ENCODE data around the gene CCL3. TPM values are rescaled to one million over a fixed set of nuclear protein-coding genes. Genes with fewer than 3 reads are reported as not detected.

The CCL3 gene
- total and polyA plus RNA-seq, 2 experiments from 2014 or later: not detected

GRCh38 chr17:36070427-36070826 lies 19.5 kb downstream of the CCL3 start:
- Mint-ChIP-seq H3K4me3 (no peak overlapping the region), H3K9me3 (no peaks in the 10 kb centered on the region), H3K27me3 (ENCODE audit: insufficient read depth, low read depth, poor library complexity) (no peaks in the 10 kb centered on the region), H3K4me1 (no peaks in the 10 kb centered on the region; the same call in 2 of the 3 replicates), H3K36me3 (ENCODE audit: low read depth) (no peaks in the 10 kb centered on the region; the same call in 2 of the 3 replicates), H3K27ac (no peak overlapping the region)
- no peak overlapping the region for H3K4me3 ChIP-seq
- H3K79me2 ChIP-seq (replicated peaks; ENCODE audit: insufficient read depth): no peaks in the 10 kb centered on the region
- H3F3A ChIP-seq (replicated peaks; ENCODE audit: low read depth): no peaks in the 10 kb centered on the region
- H2AFZ ChIP-seq: no peak overlapping the region
- no peaks in the 10 kb centered on the region for H3K4me1 ChIP-seq (ENCODE audit: insufficient read depth)
- H3K9me2 ChIP-seq (ENCODE audit: insufficient read depth): peaks cover 11% of the 10 kb centered on the region
- ATAC-seq (no peak), DNase-seq (ENCODE audit: low spot score) (no peak)
- TF ChIP-seq EZH2 (IDR thresholded peaks at IDR 0.05; ENCODE audit: low read depth, unreplicated experiment) (no peak), ZNF462 (CRISPR knock-in tag; IDR thresholded peaks at IDR 0.05) (no peak), EZH2phosphoT487 (IDR thresholded peaks at IDR 0.05; ENCODE audit: unreplicated experiment) (no peak), STAT1 (IDR thresholded peaks at IDR 0.05; ENCODE audit: unreplicated experiment) (no peak), CREB1 (CRISPR knock-in tag; IDR thresholded peaks at IDR 0.05; ENCODE audit: low read depth) (no peak), NANOG (IDR thresholded peaks at IDR 0.05; ENCODE audit: borderline replicate concordance) (no peak), CTCF (conservative IDR thresholded peaks at IDR 0.05; ENCODE audit: low read depth in 2 of 2) (no peak), ZNF114 (CRISPR knock-in tag; IDR thresholded peaks at IDR 0.05) (no peak), ETS1 (IDR thresholded peaks at IDR 0.05) (no peak), POLR2AphosphoS5 (IDR thresholded peaks at IDR 0.05; ENCODE audit: low read depth) (no peak), ZNF331 (CRISPR knock-in tag; IDR thresholded peaks at IDR 0.05; ENCODE audit: low read depth) (no peak), REST (IDR thresholded peaks at IDR 0.05; ENCODE audit: unreplicated experiment) (no peak), JUNB (IDR thresholded peaks at IDR 0.05; ENCODE audit: unreplicated experiment) (no peak)
- H3K4me2 ChIP-seq: no peak overlapping the region
- H3K27me3 ChIP-seq (ENCODE audit: insufficient read depth): no peaks in the 10 kb centered on the region
- H3K36me3 ChIP-seq (ENCODE audit: insufficient read depth): no peaks in the 10 kb centered on the region
- H3K27ac ChIP-seq (ENCODE audit: low read depth): no peak overlapping the region
- no peaks in the 10 kb centered on the region for H4K20me1 ChIP-seq (replicated peaks; ENCODE audit: insufficient read depth)
